MV-4-11 (cell line): ENCODE data around the gene TNS2.

ENCODE experiments used
- DNase-seq: peaks from one replicate; lab custom pipeline; 2025; lab: John Stamatoyannopoulos, UW

Gene TNS2

DNA sequence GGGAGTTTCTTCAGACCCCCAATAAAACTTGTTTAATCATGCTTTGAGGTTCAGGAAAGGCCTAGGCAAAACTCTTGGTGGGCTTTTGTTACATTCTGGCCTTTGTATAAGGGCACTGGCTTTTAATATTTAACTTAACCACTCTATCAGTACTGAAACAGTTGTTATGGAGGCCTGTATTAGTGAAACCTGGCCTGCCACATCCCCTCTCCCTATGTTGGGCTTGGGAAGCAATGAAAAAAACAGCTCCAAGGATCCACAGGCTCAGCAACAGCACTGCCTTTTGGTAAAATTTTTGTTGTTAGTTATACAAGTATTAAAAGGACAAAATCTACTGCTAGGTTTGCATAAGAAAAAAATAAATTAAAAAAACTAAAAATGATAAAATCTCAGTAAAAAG is 64.1 kb downstream of the TNS2 start:
- no peak for DNase-seq
